HG02884 (cell line): ENCODE measurements around the gene LBH.
A peak's percentile ranks its signal among the peaks of the same experiment; 100 is the strongest.

Experiments
- ATAC-seq: cut with Tn5 transposase; IDR thresholded peaks from one replicate; pipeline ENCODE4 v1.9.1; 2021; ENCODE audit warnings: mild to moderate bottlenecking, moderate library complexity; ENCODE audit not compliant: unreplicated experiment

Gene LBH

DNA sequence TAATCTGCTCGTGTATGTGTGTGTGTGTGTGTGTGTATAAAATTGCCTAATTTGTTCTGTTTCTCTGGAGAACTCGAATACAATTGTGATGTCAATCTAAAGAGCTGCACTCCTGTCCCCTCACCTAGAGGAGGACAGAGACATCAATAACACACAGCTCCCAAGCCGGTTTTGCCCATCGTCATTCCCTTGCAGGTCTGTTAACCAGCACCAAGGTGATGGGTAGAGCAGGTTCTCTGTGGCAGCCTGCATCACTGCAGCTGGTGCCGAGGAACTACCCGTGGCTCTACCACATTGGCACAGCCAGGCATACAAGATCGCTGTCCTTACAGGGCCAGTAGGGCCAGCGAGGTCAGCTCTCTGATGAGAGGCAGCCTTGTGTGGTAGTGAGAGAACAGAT, 41.0 kb downstream of the LBH start:
- ATAC-seq: no peak

DNA sequence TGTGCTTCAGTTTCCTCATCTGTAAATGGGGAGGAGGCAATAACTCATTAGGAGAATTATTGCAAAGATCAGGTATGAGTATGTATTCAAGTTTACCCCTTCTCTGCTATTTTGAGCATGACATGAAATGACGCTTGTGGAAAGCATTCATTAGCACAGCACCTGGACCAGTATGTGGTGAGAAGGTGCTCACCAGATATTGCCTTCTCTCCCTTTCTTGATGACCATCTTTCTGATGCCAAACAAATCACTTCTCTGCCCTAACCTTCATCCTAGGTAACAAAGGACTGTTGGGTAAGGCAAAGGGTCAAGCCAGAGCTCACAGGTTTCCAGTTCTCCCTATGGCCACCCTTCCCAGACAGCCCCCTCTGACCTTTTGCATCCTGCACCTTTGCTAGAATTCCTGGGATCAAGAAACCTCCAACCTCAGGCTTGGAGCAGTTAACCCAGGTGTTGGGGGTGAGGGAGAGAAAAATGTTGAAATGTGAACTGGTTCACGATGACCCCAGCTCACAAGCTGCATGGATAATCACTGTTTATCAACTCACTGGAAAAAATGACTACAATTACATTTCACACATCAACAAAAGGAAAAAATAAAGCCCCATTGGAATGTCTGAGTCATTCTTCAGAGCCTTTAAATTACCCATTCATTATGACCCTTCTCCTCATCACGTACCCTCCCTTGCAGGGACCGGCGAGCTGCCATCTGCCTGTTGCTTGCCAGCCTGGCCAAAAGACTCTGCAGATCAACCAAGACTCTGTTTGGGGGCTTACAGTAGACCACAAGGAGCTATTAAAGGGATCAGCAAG, 41.6 kb downstream of the LBH start:
- no peak for ATAC-seq

DNA sequence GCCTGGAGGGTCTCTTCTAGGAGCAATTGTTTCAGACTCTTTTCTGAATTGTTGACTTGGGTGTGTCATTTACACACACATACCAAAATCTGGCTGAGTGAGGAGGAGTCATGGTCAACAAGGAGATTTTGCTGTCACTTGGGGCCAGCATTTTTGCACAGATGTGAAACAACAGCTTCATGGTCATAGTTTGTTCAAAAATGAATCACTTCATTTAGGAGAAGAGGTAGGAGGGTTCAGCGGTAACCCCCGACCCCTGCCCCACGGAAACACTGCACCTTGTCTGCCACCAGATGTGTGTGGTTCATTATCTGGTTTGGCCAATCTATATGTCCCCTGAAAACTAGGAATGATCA, 42.2 kb downstream of the LBH start:
- ATAC-seq: no peak

DNA sequence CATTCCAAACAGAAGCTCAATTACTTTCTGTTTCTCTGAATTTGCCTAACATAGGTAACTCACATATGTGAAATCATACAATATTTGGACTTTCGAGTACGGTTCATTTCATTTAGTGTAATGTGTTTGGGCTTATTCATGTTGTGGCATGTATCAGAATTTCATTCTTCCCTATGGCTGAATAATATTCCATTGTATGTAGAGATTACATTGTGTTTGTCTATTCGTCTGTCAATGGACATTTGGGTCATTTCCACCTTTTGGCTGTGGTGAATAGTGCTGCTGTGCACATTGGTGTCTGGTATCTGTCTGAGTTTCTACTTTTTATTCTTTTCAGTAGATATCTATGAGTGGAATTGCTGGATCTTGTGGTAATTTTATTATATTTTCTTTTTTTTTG, 43.9 kb downstream of the LBH start:
- ATAC-seq: no peak

DNA sequence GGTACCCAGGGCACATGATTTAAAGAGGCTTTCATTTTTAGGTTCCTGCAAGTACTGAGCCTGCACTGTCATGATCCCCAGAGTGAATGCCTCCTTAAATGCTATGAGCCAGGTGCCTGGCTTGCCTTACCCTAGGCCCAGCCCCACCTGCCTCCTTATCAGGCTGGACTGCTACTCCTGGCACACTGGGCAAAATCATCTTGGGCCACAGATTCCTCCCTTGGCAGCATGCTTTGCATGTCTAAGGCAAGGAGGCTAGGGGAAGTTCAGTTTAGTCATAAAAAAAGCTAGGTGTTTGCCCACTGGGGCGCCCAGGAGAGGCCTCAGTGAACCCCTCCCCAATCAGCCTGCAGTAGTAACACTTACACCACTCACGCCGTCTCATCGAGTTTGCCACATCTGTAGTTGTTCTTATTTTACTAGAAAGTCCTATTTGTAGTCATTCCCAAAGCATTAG, 45.1 kb downstream of the LBH start:
- ATAC-seq: no peak

DNA sequence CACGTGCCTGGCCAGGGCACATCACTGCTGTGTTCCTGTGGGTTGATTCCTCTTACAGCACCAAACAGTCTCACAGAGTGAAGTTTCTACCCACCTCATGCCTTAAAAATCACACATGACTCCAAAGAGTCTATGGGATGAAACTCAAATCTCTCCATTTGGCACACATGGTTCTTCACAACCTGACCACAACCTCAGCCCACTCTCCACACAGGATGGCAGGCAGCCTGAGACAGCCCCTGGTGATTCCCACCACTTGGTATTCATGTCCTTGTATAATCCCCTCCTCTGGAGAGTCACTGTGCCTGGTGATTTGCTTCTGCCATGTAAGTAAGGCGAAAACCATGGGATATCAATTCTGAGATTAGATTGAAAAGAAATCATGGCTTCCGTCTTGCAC, 46.2 kb downstream of the LBH start:
- no peak for ATAC-seq

DNA sequence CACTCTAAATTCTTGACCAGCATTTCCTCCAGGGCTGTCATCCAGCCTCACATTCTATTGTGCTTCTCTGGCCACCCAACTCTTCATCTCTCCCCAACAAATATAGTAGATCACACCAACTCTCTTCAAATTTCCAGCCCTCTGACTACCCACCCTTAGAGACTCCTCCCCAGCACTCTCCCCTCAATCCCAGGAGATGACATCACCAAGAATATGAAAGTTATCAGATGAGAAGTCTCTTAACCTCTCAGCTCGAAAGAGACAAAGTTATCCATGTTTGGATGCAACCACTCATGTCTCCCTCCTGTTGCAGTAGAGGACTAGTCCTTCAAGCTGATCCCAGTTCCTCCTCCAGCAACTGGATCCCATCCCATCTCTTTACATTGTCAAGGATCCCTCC, 47.1 kb downstream of the LBH start:
- ATAC-seq: no peak

DNA sequence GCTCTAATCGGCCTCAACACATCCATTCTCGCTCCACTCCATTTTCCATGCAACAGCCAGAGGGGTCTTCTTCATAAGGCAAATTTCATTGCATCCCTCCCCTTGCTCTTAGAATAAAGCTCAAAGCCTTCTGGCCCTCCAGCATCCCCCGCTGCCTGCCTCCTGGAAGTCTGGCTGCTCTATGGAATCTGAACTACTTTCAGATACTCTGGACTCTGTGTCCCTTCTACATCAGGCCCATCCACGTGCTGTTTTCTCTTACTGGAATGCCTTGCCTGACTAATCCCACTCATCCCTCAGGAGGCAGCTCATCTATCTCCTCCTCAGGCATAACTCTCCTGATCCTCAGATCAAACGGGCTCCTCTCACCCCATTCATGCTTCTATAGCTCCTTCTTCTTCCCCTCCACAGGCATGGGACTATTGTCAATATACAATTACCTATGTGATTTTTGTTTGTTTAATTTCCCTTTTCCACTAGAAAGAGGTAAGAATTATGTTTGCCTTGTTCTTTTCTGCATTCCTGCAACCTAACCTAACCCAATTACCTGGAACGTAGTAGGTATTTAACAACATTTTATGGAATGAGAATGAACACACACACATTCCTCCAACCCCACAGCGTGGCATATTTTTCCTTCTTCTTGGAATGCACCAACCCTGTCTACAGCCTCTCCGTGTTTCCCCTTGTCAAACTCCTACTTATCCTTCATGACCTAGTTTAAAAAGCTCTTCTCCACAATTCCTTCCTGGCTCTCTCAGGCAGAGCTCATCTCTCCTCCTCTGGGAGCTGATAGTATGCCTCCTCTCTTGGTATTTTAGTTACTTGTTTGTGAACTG, 49.5 kb downstream of the LBH start:
- ATAC-seq: no peak

DNA sequence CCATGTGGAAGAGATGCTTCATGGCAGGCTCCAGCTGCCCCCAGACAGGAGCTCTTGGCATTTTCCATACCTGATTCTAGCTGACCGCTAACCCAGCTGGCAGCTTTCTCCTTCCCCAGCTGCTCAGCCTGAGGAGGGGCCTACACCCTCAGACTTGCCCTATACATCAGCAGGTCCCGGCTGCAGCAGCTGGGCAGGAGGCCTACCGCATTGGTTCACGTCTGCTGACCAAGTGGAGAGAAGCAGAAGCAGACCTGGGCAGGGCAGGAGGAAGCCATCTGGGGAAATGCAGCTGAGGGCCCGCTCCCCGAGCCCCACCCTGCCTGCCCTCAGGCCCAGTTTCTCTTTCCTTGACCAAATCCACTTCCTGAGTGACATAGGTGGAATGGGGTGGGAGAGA, 50.7 kb downstream of the LBH start:
- no peak for ATAC-seq

DNA sequence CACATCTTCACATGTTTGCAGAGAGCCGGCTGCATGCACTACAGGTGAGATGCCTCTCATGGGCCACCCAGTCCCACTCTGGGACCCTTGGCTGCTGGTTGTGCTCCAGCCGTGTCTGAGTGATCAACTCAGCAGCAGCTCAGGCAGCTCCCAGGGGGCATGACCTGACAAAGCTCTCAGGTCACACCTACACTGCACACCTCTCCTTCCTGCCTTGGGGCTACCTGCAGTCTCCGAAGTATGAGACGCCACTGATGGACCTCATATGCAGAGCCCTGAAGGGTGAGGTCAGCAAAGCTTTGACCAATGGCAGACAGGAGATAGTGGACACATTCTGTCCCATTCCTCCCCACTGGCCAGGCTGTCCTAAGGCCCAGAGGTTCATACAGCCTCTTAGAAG, 51.4 kb downstream of the LBH start:
- no peak for ATAC-seq

DNA sequence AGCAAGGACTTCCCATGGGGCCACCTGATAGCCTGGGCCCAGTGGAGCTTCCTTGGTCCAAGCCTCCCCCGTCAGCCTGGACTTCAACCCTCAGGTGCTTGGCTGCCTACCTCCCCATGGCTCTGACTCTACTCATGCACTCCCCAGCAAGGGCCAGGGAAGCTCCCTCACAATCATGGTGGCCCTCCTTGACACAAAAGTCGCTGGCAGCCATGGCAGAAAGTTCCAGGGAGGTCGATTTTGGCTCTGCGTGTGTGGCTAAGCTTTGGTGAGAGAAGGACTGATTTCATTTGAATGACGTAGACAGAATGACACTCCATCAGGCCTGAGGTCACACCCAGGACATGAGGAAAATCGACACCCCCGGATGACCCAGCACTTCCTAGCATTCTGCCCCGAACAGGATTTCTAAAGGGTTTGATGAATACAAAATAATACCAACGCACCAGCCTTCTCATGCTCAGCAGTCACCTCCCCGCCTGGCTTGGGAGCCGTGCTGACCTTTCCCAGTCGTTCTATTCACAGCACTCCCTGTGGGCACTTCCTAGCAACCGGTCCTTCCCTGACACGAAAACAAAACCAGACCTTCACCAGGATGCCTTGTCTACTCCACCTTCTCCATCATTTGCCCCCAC, 52.7 kb downstream of the LBH start:
- ATAC-seq: no peak

DNA sequence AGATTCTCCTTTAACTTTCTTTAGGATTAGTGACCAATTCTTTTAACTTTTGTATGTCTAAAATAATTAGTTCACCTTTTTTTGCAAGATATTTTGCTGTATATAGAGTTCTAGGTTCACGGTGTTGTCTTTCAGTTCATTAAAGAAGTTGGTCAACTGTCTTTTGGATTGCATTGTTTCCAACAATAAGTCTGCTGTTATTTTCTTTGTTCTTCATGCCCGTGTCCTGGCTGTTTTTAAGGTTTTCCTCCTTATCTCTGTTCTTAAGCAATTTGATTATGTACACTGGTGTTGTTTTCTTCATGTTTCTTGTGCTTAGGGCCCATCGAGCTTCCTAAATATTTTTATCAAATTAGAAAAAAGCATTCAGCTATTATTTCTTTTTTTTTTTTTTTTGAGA, 54.4 kb downstream of the LBH start:
- no peak for ATAC-seq

DNA sequence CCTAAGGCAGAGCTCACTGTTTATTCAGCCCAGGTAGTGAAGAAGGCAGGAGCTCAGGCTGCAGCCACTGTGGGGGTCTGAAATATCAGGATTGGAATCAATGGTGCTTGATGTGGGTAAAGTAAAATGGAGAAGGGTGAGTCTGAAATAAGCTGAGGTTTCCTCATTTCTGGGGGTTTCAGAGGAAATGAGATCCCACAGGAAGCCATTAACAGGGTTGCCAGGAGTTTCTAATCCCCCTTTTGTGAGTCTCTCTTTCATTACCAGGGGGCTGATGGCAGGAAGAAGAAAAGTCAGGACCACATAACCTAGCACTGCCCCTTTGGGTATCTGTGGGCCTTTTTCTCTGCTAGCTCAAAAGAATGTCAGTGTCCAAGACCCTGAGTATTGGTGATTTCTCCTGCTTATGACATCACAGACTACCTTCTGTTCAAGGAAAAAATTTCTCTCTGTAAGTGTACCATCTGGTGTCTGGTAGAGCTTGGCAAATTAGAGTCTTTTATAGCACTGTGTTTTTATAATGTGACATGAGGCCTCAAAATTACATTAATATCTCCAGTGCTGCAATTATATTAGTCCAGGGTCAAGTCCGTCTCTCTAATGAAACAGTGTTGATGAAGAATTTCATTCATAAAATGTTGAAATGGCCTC, 56.0 kb downstream of the LBH start:
- peak; percentile 6 for ATAC-seq

DNA sequence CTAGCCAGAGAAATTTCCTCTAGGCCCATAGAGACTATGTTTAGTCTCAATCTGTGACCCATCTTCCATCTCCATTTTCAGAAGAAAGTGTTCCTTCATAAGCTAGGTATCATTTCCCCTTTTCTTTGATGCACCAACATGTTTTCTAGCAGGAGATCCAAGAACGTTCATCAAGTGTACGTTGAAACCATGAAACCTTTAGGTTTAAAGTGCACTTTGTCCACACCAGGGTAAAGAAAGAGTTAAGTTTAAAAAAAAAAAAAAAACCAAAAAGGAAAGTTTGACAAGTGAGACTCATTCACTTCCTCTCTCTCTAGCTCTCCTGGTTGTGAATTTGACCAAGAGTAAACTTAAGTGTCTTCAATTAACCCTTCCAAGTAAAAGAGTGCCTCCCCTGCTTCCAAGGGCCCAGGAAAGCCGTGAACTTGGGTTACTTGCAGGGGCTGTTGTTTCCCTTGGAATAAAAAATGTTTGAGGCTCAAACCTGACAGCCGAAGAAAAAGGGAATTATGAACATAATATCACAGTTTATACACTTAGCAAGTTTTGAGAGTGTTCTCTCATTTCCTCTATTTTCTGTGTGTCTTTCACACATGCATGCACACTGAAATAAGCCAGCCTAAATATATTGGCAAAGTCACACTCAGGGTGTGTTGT, 56.7 kb downstream of the LBH start:
- peak; percentile 56 for ATAC-seq

DNA sequence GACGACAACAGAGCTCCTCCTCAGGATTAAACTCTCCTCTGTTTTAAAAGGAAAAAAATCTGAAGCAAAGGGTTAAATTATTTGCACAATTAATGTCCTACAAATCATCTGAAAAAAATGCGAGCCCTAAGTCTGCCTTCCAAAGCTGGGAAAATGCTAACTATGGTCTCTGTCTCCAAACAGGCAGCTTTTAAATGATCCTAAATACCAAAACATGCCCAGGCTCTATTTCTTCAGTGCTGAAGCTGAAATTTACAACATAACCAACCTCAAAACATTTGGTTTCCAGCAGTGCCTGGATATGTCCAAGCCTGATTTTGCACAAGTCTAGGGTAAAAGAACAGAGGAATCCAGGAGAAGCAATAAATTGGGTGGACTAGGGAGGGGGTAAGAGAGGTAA, 57.2 kb downstream of the LBH start:
- no peak for ATAC-seq

DNA sequence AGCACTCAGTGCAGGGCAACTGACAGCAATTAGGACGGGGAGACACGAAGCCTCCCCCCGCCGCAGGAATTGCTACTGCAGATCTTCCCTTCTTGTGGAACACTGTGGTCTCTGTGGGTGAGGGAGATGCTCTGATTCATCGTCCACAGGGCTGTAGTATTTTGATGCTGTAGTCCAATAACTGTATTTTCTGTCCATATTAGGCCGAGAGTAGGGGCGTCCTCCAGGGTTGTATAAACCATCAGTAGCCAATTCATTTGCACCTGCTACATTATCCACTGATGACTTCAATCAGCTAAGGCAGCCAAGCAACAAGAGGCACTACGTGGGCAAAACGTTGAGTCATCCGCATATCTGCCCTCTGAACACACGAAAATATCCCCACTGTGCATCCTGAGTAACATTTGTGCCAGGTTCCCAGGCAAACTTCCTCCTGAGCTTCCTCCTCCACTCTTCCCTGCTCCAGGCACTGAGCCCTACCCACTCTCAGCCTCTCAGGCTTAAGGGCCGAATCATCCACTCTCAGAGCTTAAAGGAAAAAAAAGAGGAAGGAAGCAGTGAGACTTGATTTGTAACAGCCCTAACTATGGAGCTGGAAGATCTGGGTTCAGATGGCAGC, 62.1 kb downstream of the LBH start:
- no peak for ATAC-seq

DNA sequence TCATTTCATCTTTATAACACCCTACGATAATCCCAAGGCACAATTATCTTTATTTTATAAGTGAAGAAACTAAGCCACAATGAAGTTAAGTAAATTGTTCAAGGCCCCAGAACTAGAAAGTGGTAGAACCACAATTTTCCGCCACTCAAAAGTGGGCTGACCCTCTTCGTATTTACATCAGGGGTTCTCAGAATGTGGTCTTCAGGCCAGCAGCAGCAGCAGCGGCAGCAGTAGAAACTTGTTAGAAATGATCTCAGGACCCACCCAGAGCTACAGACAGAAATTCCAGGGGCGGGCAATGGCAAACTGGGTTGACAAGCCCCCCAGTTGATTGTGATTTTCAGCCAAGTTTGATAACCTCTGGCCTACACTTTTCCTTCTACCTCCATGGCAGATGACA, 62.8 kb downstream of the LBH start:
- ATAC-seq: no peak

DNA sequence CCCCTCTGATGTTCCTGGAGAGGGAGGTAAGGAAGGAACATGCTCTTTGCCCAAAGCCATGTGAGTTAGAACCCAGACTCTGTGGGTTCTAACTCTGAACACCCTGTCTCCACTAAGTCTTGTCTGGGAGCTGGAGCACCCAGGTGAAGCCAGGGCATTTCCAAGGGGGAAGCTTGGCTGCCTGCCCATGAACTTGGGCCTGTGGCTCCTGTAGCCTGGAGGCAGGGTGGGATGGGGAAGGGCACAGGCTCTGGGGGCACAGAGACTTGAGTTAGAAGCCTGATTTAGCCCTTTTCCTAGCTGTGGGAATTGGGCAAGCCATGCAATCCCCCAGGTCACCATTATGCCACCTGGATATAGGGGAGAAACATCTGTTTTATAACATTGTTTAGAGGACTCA, 65.2 kb downstream of the LBH start:
- no peak for ATAC-seq

DNA sequence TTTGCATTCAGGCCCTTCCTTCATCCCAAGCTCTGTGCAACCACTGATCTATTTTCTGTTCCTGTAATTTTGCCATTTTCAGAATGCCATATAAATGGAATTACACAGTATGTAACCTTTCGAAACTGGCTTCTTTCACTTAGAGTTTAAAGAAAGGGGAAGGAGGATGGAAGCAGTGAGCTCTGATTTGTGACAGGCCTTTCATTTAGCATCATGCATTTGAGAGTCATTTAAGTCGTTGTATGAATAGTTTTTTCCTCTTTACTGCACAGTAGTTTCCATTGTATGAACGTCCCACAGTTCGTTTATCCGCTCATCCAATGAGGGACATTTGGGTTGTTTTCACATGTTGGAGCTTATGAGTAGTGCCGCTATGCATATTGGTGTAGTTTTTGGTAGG, 67.0 kb downstream of the LBH start:
- ATAC-seq: no peak

DNA sequence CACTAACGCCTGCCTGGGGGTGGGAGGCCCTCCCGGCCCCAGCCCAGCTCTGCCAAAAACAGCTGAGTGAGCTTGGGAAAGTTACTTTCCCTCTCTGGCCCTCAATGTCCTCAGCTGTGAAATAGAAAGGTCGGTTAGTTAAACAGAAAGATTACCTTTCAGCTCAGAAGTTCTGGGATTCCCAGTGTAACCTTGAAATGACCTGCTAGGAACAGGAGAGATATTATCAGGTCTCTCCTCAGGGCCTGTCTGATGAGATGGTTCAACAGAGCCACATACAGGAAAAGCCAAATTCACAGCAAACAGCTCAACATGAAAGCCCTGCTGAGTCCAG, 68.8 kb downstream of the LBH start:
- no peak for ATAC-seq
